Measurements from ENCODE around the gene KTI12. TPM values are rescaled to one million over a fixed set of nuclear protein-coding genes. Genes with fewer than 3 reads are reported as not detected.

The KTI12 gene
- total and polyA plus RNA-seq, 2 experiments from 2014 or later, result 8.3 to 10.7 TPM

- Histone ChIP-seq H4K20me1 (ENCODE audit: insufficient read depth) (no peaks in the 10 kb centered on the region), H2AFZ (no peak overlapping the region), H3F3A (ENCODE audit: insufficient read depth) (no peaks in the 10 kb centered on the region), H3K27ac (no peak overlapping the region), H3K4me2 (ENCODE audit: unreplicated experiment) (no peak overlapping the region), H3K79me2 (ENCODE audit: insufficient read depth) (peaks cover 86% of the 10 kb centered on the region), H3K4me1 (ENCODE audit: insufficient read depth) (no peaks in the 10 kb centered on the region), H3K9me3 (ENCODE audit: low read depth) (no peaks in the 10 kb centered on the region), H3K27me3 (replicated peaks; ENCODE audit: insufficient read depth) (no peaks in the 10 kb centered on the region), H3K36me3 (ENCODE audit: low read depth) (peaks cover 5% of the 10 kb centered on the region; the same call in 1 of the 2 replicates), H3K9ac (no peak overlapping the region), H3K9me2 (ENCODE audit: insufficient read depth) (no peaks in the 10 kb centered on the region), H3K4me3 (no peak overlapping the region)
- 98 to 99% methylated on average over 2 of the region's 2 CpGs for WGBS, 2 experiments (ENCODE audit: low coverage in 1 of 2, low lambda C conversion rate in 2 of 2, missing lambda C conversion rate in 2 of 2)
- TF ChIP-seq EZH2phosphoT487 (IDR thresholded peaks at IDR 0.05; ENCODE audit: insufficient read depth, low read depth) (no peak), EZH2 (IDR thresholded peaks at IDR 0.05; ENCODE audit: insufficient read depth, poor library complexity, severe bottlenecking) (no peak)
- no peak for DNase-seq
- in situ Hi-C loops (cut with MboI), result no loop called here
Measured at GRCh38 chr1:52045236-52045635, 11.6 kb upstream of the KTI12 start.

- peaks cover 52% of the 10 kb centered on the region for H3K79me2 ChIP-seq (ENCODE audit: insufficient read depth)
- no peak overlapping the region for H3K9ac ChIP-seq
Measured at GRCh38 chr1:52041551-52042185, 8.1 kb upstream of the KTI12 start.

GRCh38 chr1:52037909-52038308 is 4.3 kb upstream of the KTI12 start:
- Histone ChIP-seq H3K27ac (no peak overlapping the region), H3K4me3 (no peak overlapping the region), H3K4me1 (ENCODE audit: insufficient read depth) (peaks cover 4% of the 10 kb centered on the region; the same call in 1 of the 2 replicates), H3K36me3 (ENCODE audit: low read depth) (peaks cover 14% of the 10 kb centered on the region; the same call in 1 of the 2 replicates), H4K20me1 (ENCODE audit: insufficient read depth) (no peaks in the 10 kb centered on the region), H3K79me2 (ENCODE audit: insufficient read depth) (peaks cover 18% of the 10 kb centered on the region), H2AFZ (no peak overlapping the region), H3K9me2 (ENCODE audit: insufficient read depth) (no peaks in the 10 kb centered on the region), H3K4me2 (ENCODE audit: unreplicated experiment) (no peak overlapping the region), H3K9me3 (ENCODE audit: low read depth) (no peaks in the 10 kb centered on the region), H3K9ac (no peak overlapping the region), H3F3A (ENCODE audit: insufficient read depth) (peaks cover 7% of the 10 kb centered on the region), H3K27me3 (replicated peaks; ENCODE audit: insufficient read depth) (no peaks in the 10 kb centered on the region)
- DNase-seq, result no peak
- 100% methylated on average over 1 of the region's 1 CpG for WGBS, 2 experiments (ENCODE audit: low coverage in 1 of 2, low lambda C conversion rate in 2 of 2, missing lambda C conversion rate in 2 of 2)
- TF ChIP-seq EZH2 (IDR thresholded peaks at IDR 0.05; ENCODE audit: insufficient read depth, poor library complexity, severe bottlenecking) (no peak), EZH2phosphoT487 (IDR thresholded peaks at IDR 0.05; ENCODE audit: insufficient read depth, low read depth) (no peak)
- in situ Hi-C loops (cut with MboI), result no loop called here

More at GRCh38 chr1:52041551-52042185, 8.1 kb upstream of the KTI12 start:
- DNase-seq, result no peak
- Histone ChIP-seq H3F3A (ENCODE audit: insufficient read depth) (no peaks in the 10 kb centered on the region), H3K9me2 (ENCODE audit: insufficient read depth) (no peaks in the 10 kb centered on the region), H2AFZ (no peak overlapping the region), H3K9me3 (ENCODE audit: low read depth) (no peaks in the 10 kb centered on the region), H3K4me2 (ENCODE audit: unreplicated experiment) (no peak overlapping the region), H3K27ac (no peak overlapping the region), H3K27me3 (replicated peaks; ENCODE audit: insufficient read depth) (no peaks in the 10 kb centered on the region), H3K4me1 (ENCODE audit: insufficient read depth) (no peaks in the 10 kb centered on the region), H3K4me3 (no peak overlapping the region), H4K20me1 (ENCODE audit: insufficient read depth) (no peaks in the 10 kb centered on the region), H3K36me3 (ENCODE audit: low read depth) (peaks cover 14% of the 10 kb centered on the region; the same call in 1 of the 2 replicates)
- in situ Hi-C loops (cut with MboI), result no loop called here
- TF ChIP-seq EZH2phosphoT487 (IDR thresholded peaks at IDR 0.05; ENCODE audit: insufficient read depth, low read depth), result no peak
- TF ChIP-seq EZH2 (IDR thresholded peaks at IDR 0.05; ENCODE audit: insufficient read depth, poor library complexity, severe bottlenecking), result no peak
- WGBS, 2 experiments (ENCODE audit: low coverage in 1 of 2, low lambda C conversion rate in 2 of 2, missing lambda C conversion rate in 2 of 2), result 85 to 86% methylated on average over 4 of the region's 4 CpGs

- Histone ChIP-seq H3K9me2 (ENCODE audit: insufficient read depth) (no peaks in the 10 kb centered on the region), H2AFZ (no peak overlapping the region), H3K36me3 (ENCODE audit: low read depth) (peaks cover 14% of the 10 kb centered on the region; the same call in 1 of the 2 replicates), H3K27me3 (replicated peaks; ENCODE audit: insufficient read depth) (no peaks in the 10 kb centered on the region), H3K27ac (no peak overlapping the region), H4K20me1 (ENCODE audit: insufficient read depth) (no peaks in the 10 kb centered on the region), H3K9ac (no peak overlapping the region), H3K79me2 (ENCODE audit: insufficient read depth) (peaks cover 18% of the 10 kb centered on the region), H3K4me2 (ENCODE audit: unreplicated experiment) (no peak overlapping the region), H3K4me3 (no peak overlapping the region), H3K9me3 (ENCODE audit: low read depth) (no peaks in the 10 kb centered on the region), H3F3A (ENCODE audit: insufficient read depth) (peaks cover 7% of the 10 kb centered on the region), H3K4me1 (ENCODE audit: insufficient read depth) (peaks cover 4% of the 10 kb centered on the region; the same call in 1 of the 2 replicates)
- in situ Hi-C loops (cut with MboI), result no loop called here
- DNase-seq, result no peak
- WGBS, 2 experiments (ENCODE audit: low coverage in 1 of 2, low lambda C conversion rate in 2 of 2, missing lambda C conversion rate in 2 of 2), result 76 to 79% methylated on average over 4 to 5 of the region's 5 CpGs
- TF ChIP-seq EZH2 (IDR thresholded peaks at IDR 0.05; ENCODE audit: insufficient read depth, poor library complexity, severe bottlenecking) (no peak), EZH2phosphoT487 (IDR thresholded peaks at IDR 0.05; ENCODE audit: insufficient read depth, low read depth) (no peak)
Measured at GRCh38 chr1:52037402-52037814, 3.8 kb upstream of the KTI12 start.

Data from GM23248 (cell line).